ENCODE measurements around the gene NEIL1.
A peak's percentile ranks its signal among the peaks of the same experiment; 100 is the strongest.
"Not testable (repeated sequence)": the region's sequence is repeated elsewhere in the genome, so short reads cannot be mapped to it uniquely, and the experiment has no call there.

Gene NEIL1

DNA sequence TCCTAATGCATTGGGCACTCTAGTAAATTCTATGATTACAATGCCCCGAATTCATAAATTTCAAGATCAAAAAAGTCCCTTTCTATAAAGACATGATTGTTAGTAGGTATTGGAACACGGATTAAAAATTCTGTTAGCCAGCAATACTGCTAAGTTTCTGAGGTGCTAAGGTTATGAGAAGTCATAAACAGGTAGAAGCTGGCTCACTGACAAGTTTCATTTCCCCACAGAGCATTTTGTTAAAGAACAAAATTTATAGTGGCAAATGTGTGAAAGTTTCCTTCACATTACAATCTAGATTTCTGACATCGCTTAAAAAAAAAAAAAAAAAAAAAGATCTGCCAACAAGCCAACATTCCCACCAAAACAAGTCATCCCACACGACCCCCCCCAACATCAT lies 33.9 kb downstream of the NEIL1 start:
- DNase-seq (ENCODE audit: low read depth), result no peak

DNA sequence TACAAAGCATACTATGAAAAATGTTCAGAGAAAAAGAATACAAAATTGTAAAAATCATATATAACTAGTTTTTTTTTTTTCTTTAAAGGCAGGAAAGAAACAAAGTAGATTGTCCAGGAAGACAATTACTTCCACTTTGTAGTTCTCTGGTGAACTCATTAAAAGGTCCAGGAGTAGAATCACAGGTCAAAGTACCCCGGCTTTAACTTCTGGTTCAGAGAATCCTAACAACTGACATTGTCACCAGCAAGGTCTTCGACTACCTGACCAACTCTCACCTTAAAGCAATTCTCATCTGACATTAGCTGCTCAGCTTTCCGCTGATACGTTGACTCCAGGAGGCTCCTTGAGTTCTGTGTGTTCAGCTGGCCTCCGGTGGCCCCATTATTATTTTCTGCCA lies 37.1 kb downstream of the NEIL1 start:
- DNase-seq (ENCODE audit: low read depth), result not testable (repeated sequence)

DNA sequence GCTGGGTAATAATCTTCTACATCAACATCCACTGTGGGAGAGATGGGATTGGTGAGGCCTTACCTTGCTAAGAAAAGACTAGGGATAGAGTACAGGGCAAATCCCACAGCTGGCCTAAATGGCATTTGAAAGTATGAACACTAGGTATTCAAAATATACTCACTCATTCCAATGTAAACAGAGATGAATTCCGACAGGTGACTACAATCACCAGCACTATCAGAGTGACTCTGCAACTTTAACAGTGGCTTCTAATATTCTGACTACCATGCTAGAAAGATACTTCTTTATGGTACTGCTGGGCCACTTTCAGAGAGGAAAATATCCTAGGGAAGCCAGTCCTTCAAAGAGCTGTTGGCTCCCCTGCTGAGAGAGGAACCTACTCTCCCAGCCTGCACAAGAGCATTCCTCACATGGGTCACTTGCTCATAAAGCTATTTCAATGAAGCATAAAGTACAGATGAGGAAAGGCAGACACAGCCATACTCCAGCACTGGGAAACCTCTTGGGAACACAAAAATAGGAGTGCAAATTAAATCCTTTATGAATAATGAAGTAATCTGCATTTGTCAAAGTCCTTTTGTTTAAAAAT lies 43.0 kb downstream of the NEIL1 start:
- no peak for DNase-seq (ENCODE audit: low read depth)

DNA sequence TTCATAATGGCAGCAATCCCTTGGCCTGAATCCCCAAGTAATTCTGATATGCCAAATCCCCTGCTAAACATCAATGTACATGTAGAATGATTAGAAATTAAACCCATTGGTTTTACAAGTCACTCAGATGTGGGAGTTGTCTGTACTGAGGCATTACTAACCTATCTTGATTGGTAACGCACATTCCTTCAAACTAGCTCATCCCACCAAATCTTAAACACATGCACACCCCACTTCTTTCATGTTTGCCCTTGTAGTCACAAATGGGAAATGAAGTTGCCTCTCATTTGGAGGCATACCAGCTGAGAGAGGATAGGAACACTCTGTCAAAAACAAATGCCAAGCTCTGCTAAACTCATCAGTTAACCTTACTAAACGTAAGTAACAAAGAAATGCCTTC lies 50.7 kb downstream of the NEIL1 start:
- DNase-seq (ENCODE audit: low read depth), result peak; percentile 44

DNA sequence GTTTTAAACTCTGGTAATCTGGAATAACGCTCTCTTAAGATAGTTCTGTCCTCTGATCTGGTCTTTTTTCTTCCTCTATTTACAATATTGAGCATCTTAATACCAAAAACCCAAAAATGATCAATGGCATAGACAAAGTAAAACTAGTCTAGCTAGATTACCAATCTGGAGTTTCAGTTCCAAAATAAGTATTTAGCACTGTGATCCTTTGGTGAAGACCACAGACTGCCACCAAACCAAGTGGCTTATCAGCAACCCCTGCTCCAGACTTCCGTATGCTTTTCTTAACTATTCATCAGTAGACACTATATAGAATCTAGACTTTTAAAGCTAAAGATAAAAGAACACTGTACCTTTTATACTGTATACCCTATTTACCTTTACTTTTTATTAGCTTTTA lies 57.1 kb downstream of the NEIL1 start:
- no peak for DNase-seq (ENCODE audit: low read depth)
